ENCODE data around the gene TAX1BP1.

DNA sequence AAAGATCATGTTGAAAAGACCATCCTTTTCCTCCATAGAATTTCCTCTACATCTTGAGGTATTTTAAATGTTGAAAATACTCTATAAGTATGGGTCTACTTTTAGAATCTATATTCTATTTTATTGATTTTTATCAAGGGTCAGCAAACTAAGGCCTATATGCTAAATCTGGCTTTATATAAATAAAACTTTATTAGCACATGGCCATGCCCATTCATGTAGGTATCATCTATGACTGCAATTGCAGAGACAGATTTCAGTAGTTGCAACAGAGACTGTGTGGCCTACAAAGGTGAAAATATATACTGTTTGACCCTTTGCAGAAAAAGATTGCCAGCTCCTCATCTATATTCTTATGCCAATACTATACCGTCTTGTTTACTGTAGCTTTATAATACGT is 72.7 kb downstream of the TAX1BP1 start:
- no peak for TF ChIP-seq POU2F2 (IDR thresholded peaks at IDR 0.05; ENCODE audit: low read depth, low read length)
- no peak for TF ChIP-seq POLR2A (IDR thresholded peaks at IDR 0.05; ENCODE audit: low read depth, low read length)
- no peak for TF ChIP-seq POLR2AphosphoS5 (IDR thresholded peaks at IDR 0.05; ENCODE audit: low read depth, low read length)
- no peak for TF ChIP-seq TAF1 (IDR thresholded peaks at IDR 0.05; ENCODE audit: low read depth, low read length)
- no peak for TF ChIP-seq SPI1 (IDR thresholded peaks at IDR 0.05; ENCODE audit: low read depth, low read length)

All from GM12891 (cell line).